H1 (cell line): Measurements from ENCODE around the gene SPDYE3. TPM values are rescaled to one million over a fixed set of nuclear protein-coding genes. Genes with fewer than 3 reads are reported as not detected.
"Not testable (repeated sequence)": the region's sequence is repeated elsewhere in the genome, so short reads cannot be mapped to it uniquely, and the experiment has no call there.

Experiments
- CTCF ChIA-PET: fragments of 300-600 bp; sonication (Branson Sonifier 250); formaldehyde crosslinking; loops from one replicate; lab custom pipeline; 2021; ENCODE audit not compliant: partially characterized antibody; lab: Charles Lee
- POLR2A ChIA-PET: fragments of 300-600 bp; sonication (Branson Sonifier 250); formaldehyde crosslinking; loops from one replicate; lab custom pipeline; 2021; ENCODE audit warnings: inconsistent platforms; ENCODE audit not compliant: partially characterized antibody; lab: Charles Lee
- DNase-seq, 2 experiments: peaks; one replicate each; pipeline versions ENCODE4 v3.0.0 to v3.0.0-alpha.2; 2010 to 2022; ENCODE audit warnings: low spot score in 2 of 2, low read depth in 1 of 2, mixed read lengths in 1 of 2
- FAIRE-seq: peaks from 2 replicates; lab custom pipeline; 2011; peaks lifted over from hg19 to GRCh38; lab: Jason Lieb, UNC
- H2AFZ ChIP-seq: 2 replicates; pipeline ENCODE4 v1.8.1; 2012; ENCODE audit warnings: low read length, inconsistent platforms
- H2AK5ac ChIP-seq: 2 replicates; pipeline ENCODE4 v1.6.1; 2013; ENCODE audit warnings: low read depth, low read length
- H2BK120ac ChIP-seq: replicated peaks from 2 replicates; pipeline ENCODE3; 2013; ENCODE audit warnings: low read depth, low read length, inconsistent platforms
- H2BK12ac ChIP-seq: 2 replicates; pipeline ENCODE4 v1.6.1; 2013; ENCODE audit warnings: low read depth, low read length
- H2BK15ac ChIP-seq: 2 replicates; pipeline ENCODE4 v1.6.1; 2013; ENCODE audit warnings: low read length
- H2BK20ac ChIP-seq: 2 replicates; pipeline ENCODE4 v1.6.1; 2013; ENCODE audit warnings: low read length
- H2BK5ac ChIP-seq: 2 replicates; pipeline ENCODE4 v1.6.1; 2013; ENCODE audit warnings: low read depth, low read length
- H3K14ac ChIP-seq: 2 replicates; pipeline ENCODE4 v1.6.1; 2013; ENCODE audit warnings: inconsistent platforms; ENCODE audit not compliant: insufficient read length
- H3K18ac ChIP-seq: 2 replicates; pipeline ENCODE4 v1.6.1; 2013; ENCODE audit warnings: low read length; ENCODE audit errors: extremely low read depth
- H3K23ac ChIP-seq: 2 replicates; pipeline ENCODE4 v1.6.1; 2013; ENCODE audit warnings: inconsistent platforms; ENCODE audit not compliant: insufficient read length
- H3K23me2 ChIP-seq: 2 replicates; pipeline ENCODE4 v1.6.1; 2013; ENCODE audit warnings: low read depth, low read length
- H3K27ac ChIP-seq: 2 replicates; pipeline ENCODE4 v1.6.1; 2011; ENCODE audit warnings: low read depth, low read length, inconsistent platforms
- H3K27me3 ChIP-seq, 4 experiments: replicated peaks in 1 of 4; 1 replicate in 1 of 4; 2 replicates in 3 of 4; pipeline versions ENCODE4 v1.6.1 to v1.8.1; 2011 to 2013; ENCODE audit warnings: low read length in 3 of 4, mild to moderate bottlenecking in 3 of 4, inconsistent platforms in 2 of 4, mixed read lengths in 2 of 4, moderate library complexity in 1 of 4; ENCODE audit not compliant: control insufficient read depth in 3 of 4, insufficient read depth in 3 of 4; ENCODE audit errors: extremely low read depth in 1 of 4
- H3K36me3 ChIP-seq, 4 experiments: 2 replicates each; pipeline versions ENCODE4 v1.6.1 to v1.8.1; 2011 to 2013; ENCODE audit warnings: mild to moderate bottlenecking in 4 of 4, low read length in 3 of 4, moderate library complexity in 2 of 4, control low read depth in 1 of 4, inconsistent platforms in 1 of 4; ENCODE audit not compliant: insufficient read depth in 4 of 4, control insufficient read depth in 2 of 4
- H3K4ac ChIP-seq: replicated peaks from 2 replicates; pipeline ENCODE3; 2013; ENCODE audit warnings: low read length, low read depth, mixed read lengths, inconsistent platforms; ENCODE audit not compliant: insufficient read length
- H3K4me1 ChIP-seq, 4 experiments: replicated peaks in 1 of 4; 1 replicate in 1 of 4; 2 replicates in 3 of 4; pipeline versions ENCODE4 v1.6.1 to v1.8.1; 2011 to 2013; ENCODE audit warnings: low read length in 3 of 4, inconsistent platforms in 2 of 4, mixed read lengths in 1 of 4; ENCODE audit not compliant: insufficient read depth in 4 of 4, control insufficient read depth in 3 of 4
- H3K4me2 ChIP-seq, 2 experiments: 2 replicates each; pipeline versions ENCODE4 v1.6.1 to v1.8.1; 2011 to 2013; ENCODE audit warnings: low read depth in 2 of 2, low read length in 2 of 2, control low read depth in 1 of 2, inconsistent platforms in 1 of 2, mild to moderate bottlenecking in 1 of 2; ENCODE audit not compliant: insufficient read depth in 1 of 2
- H3K4me3 ChIP-seq, 4 experiments: fragments of 200-600, 300-600 bp in 1 of 4; sonication (generic), shearing (Covaris generic), sonication (Bioruptor Twin) in 1 of 4; 2 replicates each; pipeline versions ENCODE4 v1.5.1 to v1.8.1; 2011 to 2016; ENCODE audit warnings: low read length in 4 of 4, low read depth in 3 of 4, control low read depth in 2 of 4, inconsistent platforms in 2 of 4, mild to moderate bottlenecking in 2 of 4, mixed read lengths in 1 of 4, moderate library complexity in 1 of 4; ENCODE audit not compliant: insufficient read depth in 2 of 4; ENCODE audit errors: extremely low read depth in 1 of 4
- H3K56ac ChIP-seq: replicated peaks from 2 replicates; pipeline ENCODE3; 2013; ENCODE audit warnings: low read depth, mild to moderate bottlenecking, mixed read lengths, low read length, inconsistent platforms; ENCODE audit not compliant: insufficient read length
- H3K79me1 ChIP-seq: 2 replicates; pipeline ENCODE4 v1.6.1; 2013; ENCODE audit warnings: low read depth, low read length, control low read depth
- H3K79me2 ChIP-seq, 2 experiments: 2 replicates each; pipeline versions ENCODE4 v1.6.1 to v1.8.1; 2012 to 2013; ENCODE audit warnings: low read length in 2 of 2, mild to moderate bottlenecking in 2 of 2, inconsistent platforms in 1 of 2; ENCODE audit not compliant: insufficient read depth in 2 of 2, control insufficient read depth in 1 of 2
- H3K9ac ChIP-seq, 4 experiments: replicated peaks in 1 of 4; 1 replicate in 1 of 4; 2 replicates in 3 of 4; pipeline versions ENCODE4 v1.6.1 to v1.8.1; 2011 to 2013; ENCODE audit warnings: low read depth in 3 of 4, low read length in 3 of 4, control low read depth in 2 of 4, mild to moderate bottlenecking in 2 of 4, moderate library complexity in 2 of 4, inconsistent platforms in 1 of 4; ENCODE audit errors: extremely low read depth in 1 of 4
- H3K9me3 ChIP-seq, 2 experiments: 2 replicates each; pipeline versions ENCODE4 v1.6.1 to v1.8.1; 2012 to 2013; ENCODE audit warnings: mild to moderate bottlenecking in 2 of 2, moderate library complexity in 2 of 2, control low read depth in 1 of 2, inconsistent platforms in 1 of 2, low read depth in 1 of 2, low read length in 1 of 2, mixed read lengths in 1 of 2; ENCODE audit not compliant: insufficient read depth in 2 of 2
- H4K20me1 ChIP-seq, 2 experiments: replicated peaks in 1 of 2; 2 replicates each; pipeline versions ENCODE3 to v1.8.1; 2011 to 2013; ENCODE audit warnings: inconsistent platforms in 2 of 2, low read length in 2 of 2, mild to moderate bottlenecking in 1 of 2; ENCODE audit not compliant: insufficient read depth in 2 of 2, control insufficient read depth in 1 of 2
- H4K5ac ChIP-seq: 2 replicates; pipeline ENCODE4 v1.6.1; 2013; ENCODE audit warnings: low read length, low read depth, mixed read lengths, inconsistent platforms; ENCODE audit not compliant: insufficient read length
- H4K8ac ChIP-seq: 2 replicates; pipeline ENCODE4 v1.8.0; 2013; ENCODE audit warnings: mild to moderate bottlenecking, moderate library complexity, low read length, inconsistent platforms; ENCODE audit not compliant: insufficient read depth; ENCODE audit errors: extremely low read depth
- H4K91ac ChIP-seq: replicated peaks from 2 replicates; pipeline ENCODE3; 2013; ENCODE audit warnings: low read length, mixed read lengths, inconsistent platforms; ENCODE audit not compliant: insufficient read length
- WGBS, 2 experiments: shearing (Covaris generic) in 1 of 2; methylation state at CpG; one replicate each; pipeline versions ENCODE4 v1.1.6 to v1.1.7; 2013 to 2015; ENCODE audit warnings: low lambda C conversion rate in 2 of 2, mixed read lengths in 2 of 2, inconsistent platforms in 1 of 2, low coverage in 1 of 2, missing lambda C conversion rate in 1 of 2; ENCODE audit not compliant: insufficient replicate concordance in 2 of 2, insufficient coverage in 1 of 2, insufficient read length in 1 of 2; ENCODE audit errors: extremely low coverage in 1 of 2, missing lambda C conversion rate in 1 of 2; 5-methylcytosine and 5-hydroxymethylcytosine counted together
- polyA plus RNA-seq, 7 experiments: library from polyadenylated mRNA; depleted of rRNA in 3 of 7; stranded (reverse) in 5 of 7; unstranded in 2 of 7; fragments of >200 nt in 5 of 7; fragments of 200-250 nt in 2 of 7; gene quantifications; 1 replicate in 5 of 7; 2 replicates in 1 of 7; 4 replicates in 1 of 7; pipeline versions ENCODE4 v1.2.1 to v1.2.3, GENCODE V29; 2011 to 2013; ENCODE audit warnings: missing spikeins in 2 of 7, mixed read lengths in 2 of 7
- total RNA-seq: library from RNA; stranded (reverse); fragmentation: NEBNext Ultra II Directional; extraction: Animal tissue kit (Norgen Biotek cat#: 25700); gene quantifications from 2 replicates; pipeline ENCODE4 v1.2.1, GENCODE V29; 2021

SPDYE3 gene
- total and polyA plus RNA-seq, 2 of the 8 experiments (the other 6 are each of a cell fraction or from before 2014, with no cell fraction given), result not detected

GRCh38 chr7:100259984-100260383 is 47.5 kb upstream of the SPDYE3 start:
- DNase-seq, FAIRE-seq, H3K9me3 ChIP-seq, H3K4ac ChIP-seq, H3K4me2 ChIP-seq, H3K14ac ChIP-seq, H2BK120ac ChIP-seq, H3K9ac ChIP-seq, H2BK5ac ChIP-seq, H3K79me2 ChIP-seq, H2AK5ac ChIP-seq, H2BK12ac ChIP-seq, H2AFZ ChIP-seq, H3K23me2 ChIP-seq, H3K79me1 ChIP-seq, POLR2A ChIA-PET, H2BK15ac ChIP-seq, H4K20me1 ChIP-seq, H3K36me3 ChIP-seq, H3K56ac ChIP-seq, H3K27me3 ChIP-seq, H3K23ac ChIP-seq, H3K4me3 ChIP-seq, H2BK20ac ChIP-seq, H4K5ac ChIP-seq, H3K4me1 ChIP-seq, H4K91ac ChIP-seq, H3K18ac ChIP-seq, H4K8ac ChIP-seq, H3K27ac ChIP-seq: not testable (repeated sequence)
- CTCF ChIA-PET, result interaction anchor here (1.5 kb wide), 1 partner anchor 13 kb away, joined by 4 read pairs; no protein-coding TSS in a partner anchor
- WGBS, 2 experiments, result 93% methylated on average over 8 of the region's 8 CpGs; no CpG with 5 or more reads in 1 of the 2 experiments

GRCh38 chr7:100262896-100263295 is 44.6 kb upstream of the SPDYE3 start:
- FAIRE-seq, POLR2A ChIA-PET, H3K9me3 ChIP-seq: not testable (repeated sequence)

More at GRCh38 chr7:100262896-100263295, 44.6 kb upstream of the SPDYE3 start:
- not testable (repeated sequence) for H3K36me3 ChIP-seq, H2BK15ac ChIP-seq, H2AK5ac ChIP-seq, H3K27me3 ChIP-seq, H2BK120ac ChIP-seq, DNase-seq, H2AFZ ChIP-seq, H2BK20ac ChIP-seq, H4K20me1 ChIP-seq, H2BK12ac ChIP-seq, H4K91ac ChIP-seq, H3K18ac ChIP-seq, H3K23me2 ChIP-seq, H3K4me2 ChIP-seq, H3K9ac ChIP-seq, H2BK5ac ChIP-seq, H3K79me1 ChIP-seq, H3K4me1 ChIP-seq, H4K5ac ChIP-seq, H3K4ac ChIP-seq, H3K27ac ChIP-seq, H3K56ac ChIP-seq, H3K4me3 ChIP-seq, H3K14ac ChIP-seq, H3K23ac ChIP-seq, H4K8ac ChIP-seq
- 89% methylated on average over 4 of the region's 4 CpGs; no CpG with 5 or more reads in 1 of the 2 experiments for WGBS, 2 experiments
- peaks cover 0 to 21% of the 10 kb centered on the region in 2 experiments; a peak in 3 of 4 replicates for H3K79me2 ChIP-seq
- CTCF ChIA-PET, result interaction anchor here (0.6 to 1.6 kb wide), 4 partner anchors 8 to 1060 kb away, joined by 3 read pairs; no protein-coding TSS in a partner anchor
